ENCODE results near the gene FTCD.
"Not testable (repeated sequence)": the region's sequence is repeated elsewhere in the genome, so short reads cannot be mapped to it uniquely, and the experiment has no call there.

Gene FTCD

GRCh38 chr21:46188226-46189212, 33.1 kb upstream of the FTCD start:
- no peak for DNase-seq (ENCODE audit: low read depth)

GRCh38 chr21:46187814-46188213, 32.4 kb upstream of the FTCD start:
- DNase-seq (ENCODE audit: low read depth), result no peak

GRCh38 chr21:46187261-46187660, 31.9 kb upstream of the FTCD start:
- DNase-seq (ENCODE audit: low read depth), result no peak

GRCh38 chr21:46185716-46186115, 30.3 kb upstream of the FTCD start:
- no peak for DNase-seq (ENCODE audit: low read depth)

DNA sequence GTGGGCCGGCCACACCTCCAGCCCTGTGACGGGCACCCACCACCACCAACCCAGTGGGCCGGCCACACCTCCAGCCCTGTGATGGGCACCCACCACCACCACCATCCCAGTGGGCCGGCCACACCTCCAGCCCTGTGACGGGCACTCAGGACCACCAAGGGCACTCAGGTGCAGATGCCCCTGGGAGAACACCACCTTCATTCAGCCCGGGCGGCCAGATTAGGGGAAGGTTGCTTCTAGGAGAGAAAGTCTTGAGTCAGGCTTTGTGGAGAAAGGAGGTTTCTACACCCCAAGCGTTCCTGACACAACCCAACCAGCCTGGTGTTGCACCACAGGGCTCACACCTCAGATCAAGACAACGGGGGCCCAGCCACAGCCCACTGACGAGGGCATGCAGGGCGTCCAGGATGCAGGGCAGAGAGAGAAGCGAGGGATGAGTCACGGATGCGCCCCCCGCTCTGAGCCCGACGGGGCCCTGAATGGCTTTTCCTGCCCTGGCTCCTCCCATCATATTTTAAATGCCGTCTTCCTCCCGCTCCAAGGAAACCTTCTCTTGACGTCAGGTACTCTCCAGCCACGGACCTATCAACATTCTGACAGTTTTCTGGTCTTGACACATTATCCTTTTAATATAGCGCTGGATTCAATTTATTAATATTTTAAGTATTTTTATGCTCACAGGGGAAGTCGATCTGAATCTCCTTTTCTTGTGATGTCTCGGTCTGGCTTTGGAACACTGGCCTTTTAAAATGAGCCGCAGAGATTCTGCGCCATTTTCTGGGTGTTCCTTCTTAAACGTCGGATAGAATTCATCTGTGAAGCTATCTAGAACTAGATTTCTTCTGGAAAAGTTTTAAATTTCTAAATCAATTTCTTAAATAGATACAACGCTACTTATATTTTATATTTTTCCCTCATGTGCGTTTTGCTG, 29.5 kb upstream of the FTCD start:
- peak; percentile 76 for DNase-seq (ENCODE audit: low read depth)

DNA sequence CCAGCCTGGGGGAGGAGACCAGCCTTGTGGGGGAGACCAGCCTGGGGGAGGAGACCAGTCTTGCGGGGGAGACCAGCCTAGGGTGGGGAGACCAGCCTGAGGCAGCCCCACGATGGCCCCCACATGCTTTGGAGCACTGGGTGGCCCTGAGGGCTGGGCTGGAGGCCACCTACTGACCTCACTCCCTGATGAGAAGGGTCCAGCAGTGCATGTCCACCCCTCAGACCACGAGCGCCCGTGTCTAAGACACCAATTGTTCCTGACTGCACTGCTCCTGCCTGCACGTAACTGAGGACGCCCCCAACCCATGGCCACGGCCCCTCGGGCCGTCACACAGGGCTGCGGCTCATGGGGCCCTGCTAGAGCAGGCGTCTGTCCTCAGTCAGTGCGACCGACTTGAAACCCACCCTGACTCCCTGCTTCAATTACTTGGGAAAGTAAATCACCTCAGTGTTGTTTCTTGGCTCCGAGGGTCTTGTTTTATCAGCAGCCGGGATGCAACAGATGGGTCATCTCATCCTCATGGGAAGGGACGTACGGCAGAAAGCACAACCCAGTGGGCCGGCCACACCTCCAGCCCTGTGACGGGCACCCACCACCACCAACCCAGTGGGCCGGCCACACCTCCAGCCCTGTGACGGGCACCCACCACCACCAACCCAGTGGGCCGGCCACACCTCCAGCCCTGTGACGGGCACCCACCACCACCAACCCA, 28.7 kb upstream of the FTCD start, which contains the start of gene SPATC1L:
TSS of gene SPATC1L (minus strand) at position 550 of the 715 bp plus-strand sequence. CDS start 1,643 bp downstream, outside the sequence.
- peak; percentile 37 for DNase-seq (ENCODE audit: low read depth)

GRCh38 chr21:46183337-46183909, 28.0 kb upstream of the FTCD start:
- DNase-seq (ENCODE audit: low read depth), result not testable (repeated sequence)

GRCh38 chr21:46182548-46183336, 27.4 kb upstream of the FTCD start:
- no peak for DNase-seq (ENCODE audit: low read depth)

GRCh38 chr21:46181953-46182547, 26.7 kb upstream of the FTCD start:
- DNase-seq (ENCODE audit: low read depth), result no peak

- no peak for DNase-seq (ENCODE audit: low read depth)
Observed at GRCh38 chr21:46181436-46181835, 26.1 kb upstream of the FTCD start.

DNA sequence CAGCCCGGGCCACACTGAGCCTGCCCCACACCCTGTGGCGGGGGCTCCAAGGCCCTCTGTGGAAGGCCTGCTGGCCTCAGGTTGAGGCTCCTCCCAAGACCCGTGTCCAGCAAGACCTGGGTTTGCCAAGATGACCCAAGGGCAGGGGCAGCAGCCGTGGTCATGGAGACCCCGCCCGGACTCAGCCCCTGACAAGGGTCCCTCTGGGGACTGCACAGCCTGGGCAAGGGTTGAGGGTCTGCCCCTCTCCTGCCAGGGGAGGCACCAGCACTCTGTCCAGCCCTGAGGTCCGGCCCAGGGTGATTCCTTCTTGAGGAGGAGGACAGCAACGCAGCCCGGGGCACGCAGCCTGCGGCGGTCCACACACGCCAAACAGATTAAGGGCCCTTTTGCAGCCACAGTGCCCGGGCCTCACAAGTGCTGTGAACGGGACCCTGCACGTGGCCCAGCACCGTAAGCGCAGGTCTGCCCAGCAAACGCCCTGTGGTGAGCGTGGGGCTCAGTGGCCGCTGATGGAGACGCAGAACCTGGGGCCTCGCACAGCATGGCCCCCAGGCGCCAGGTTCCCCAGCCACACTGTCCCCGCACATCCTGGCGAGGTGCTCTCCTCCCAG, 25.5 kb upstream of the FTCD start:
- DNase-seq (ENCODE audit: low read depth), result no peak

DNA sequence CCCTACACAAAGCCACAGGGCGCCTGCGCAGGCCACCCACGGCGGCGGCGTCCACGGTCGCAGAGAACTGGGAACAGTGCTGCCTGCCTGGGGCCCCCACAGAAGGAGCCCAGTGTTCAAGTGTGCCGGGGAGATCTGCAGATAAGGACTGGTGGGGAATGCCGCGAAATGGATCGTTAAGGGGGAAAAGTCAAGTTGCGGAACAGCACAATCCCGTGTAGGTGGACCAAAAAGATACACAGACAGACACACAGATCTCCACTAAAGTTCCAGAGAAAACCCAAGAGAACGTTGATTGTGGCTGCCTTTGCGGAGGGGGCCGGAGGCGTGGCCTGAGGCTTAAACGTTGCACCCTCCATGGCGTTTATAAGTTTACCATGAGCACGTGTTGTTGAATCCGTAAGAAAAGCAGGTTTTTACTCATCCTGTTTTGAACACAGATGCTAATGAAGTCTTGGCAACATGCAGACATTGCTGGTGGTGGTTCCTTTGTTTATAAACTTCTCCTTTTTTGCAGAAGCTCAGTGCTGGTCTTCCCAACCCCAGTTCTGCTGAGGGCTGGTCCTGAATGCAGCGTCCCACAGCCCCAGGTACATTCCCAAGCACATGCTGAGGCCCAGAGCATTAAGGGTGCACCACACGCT, 24.8 kb upstream of the FTCD start:
- no peak for DNase-seq (ENCODE audit: low read depth)

DNA sequence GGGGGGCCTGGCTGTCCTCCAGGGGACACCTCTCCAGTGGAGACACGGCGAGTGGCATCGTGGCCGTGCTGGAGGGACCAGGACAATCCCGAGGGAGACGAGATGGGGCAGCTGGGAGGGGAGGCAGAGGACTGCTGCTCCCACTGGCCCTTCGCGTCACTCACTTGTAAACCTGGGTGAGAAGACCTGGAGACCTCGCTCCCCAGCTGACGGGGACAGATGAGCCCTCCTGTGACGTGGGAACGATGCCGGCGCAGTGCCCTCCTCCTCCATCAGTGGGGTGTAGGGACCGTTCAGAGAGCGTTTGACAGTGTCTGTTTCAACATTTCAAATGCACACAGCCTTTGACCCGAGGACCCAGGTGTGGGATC, 24.3 kb upstream of the FTCD start:
- DNase-seq (ENCODE audit: low read depth), result no peak

GRCh38 chr21:46178961-46179360, 23.6 kb upstream of the FTCD start:
- DNase-seq (ENCODE audit: low read depth), result no peak

- DNase-seq (ENCODE audit: low read depth), result not testable (repeated sequence)
Observed at GRCh38 chr21:46176443-46177129, 21.2 kb upstream of the FTCD start.

DNA sequence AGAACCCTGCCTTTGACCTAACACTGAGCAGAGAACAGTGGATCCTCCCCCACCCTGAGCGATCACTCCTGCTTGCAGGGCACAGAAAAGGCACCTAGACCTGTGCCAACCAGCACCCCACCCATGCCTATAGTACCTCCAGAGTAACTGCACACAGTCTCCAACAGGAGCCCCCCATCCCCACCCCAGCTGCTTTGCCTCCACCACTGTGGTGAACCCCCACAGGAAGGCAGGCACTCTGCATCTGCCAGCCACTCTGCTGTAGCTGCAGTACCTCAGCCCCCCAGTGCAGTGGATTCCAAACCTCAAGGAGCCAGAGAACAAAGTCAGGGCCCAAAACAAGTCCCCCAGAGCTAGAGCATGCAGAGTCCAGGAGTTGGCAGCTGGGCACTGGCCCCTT, 18.2 kb upstream of the FTCD start:
- no peak for DNase-seq (ENCODE audit: low read depth)

DNA sequence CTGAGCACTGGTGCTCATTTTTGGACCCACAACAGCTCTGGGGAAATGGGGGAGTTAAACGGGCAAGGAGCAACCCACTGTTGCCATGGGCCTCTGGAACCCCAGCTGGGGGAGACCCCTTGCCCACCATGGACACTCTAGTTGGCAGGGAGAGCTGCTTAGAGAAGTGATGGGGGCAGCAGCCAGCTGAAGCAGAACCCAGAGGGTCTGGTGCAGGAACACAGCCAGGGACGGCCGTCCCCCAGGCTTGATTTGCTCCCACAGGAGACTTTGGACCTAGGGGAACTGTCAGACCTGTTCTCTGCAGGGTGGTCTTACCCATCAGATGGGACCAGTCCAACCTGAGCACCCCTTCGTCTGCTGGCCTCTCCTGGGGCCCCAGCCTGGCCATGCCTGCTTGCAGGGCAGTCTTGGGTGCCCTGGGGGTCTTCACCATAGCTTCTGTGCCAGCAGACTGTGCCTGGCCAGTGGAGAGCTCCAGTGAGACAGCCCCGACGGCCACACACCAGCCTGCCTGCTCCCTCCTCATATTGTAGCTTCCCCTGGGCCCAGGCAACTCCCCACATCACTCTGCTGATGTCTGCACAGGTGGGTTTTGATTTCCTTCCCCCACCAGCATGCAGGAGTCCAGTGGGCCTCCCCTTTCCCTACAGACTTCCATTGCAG, 17.6 kb upstream of the FTCD start:
- no peak for DNase-seq (ENCODE audit: low read depth)
